ENCODE results near the gene ZBTB14. TPM values are rescaled to one million over a fixed set of nuclear protein-coding genes. Genes with fewer than 3 reads are reported as not detected.

ZBTB14 gene
- 10 to 100 TPM; 22.9 to 49.5 (median 28.6) TPM for total RNA-seq
- 10 to 100 TPM; 16.0 to 19.8 TPM for polyA plus RNA-seq
- total RNA-seq, result 41.9 reads per million, percentile 67 among the genes with 10 or more reads in this experiment

DNA sequence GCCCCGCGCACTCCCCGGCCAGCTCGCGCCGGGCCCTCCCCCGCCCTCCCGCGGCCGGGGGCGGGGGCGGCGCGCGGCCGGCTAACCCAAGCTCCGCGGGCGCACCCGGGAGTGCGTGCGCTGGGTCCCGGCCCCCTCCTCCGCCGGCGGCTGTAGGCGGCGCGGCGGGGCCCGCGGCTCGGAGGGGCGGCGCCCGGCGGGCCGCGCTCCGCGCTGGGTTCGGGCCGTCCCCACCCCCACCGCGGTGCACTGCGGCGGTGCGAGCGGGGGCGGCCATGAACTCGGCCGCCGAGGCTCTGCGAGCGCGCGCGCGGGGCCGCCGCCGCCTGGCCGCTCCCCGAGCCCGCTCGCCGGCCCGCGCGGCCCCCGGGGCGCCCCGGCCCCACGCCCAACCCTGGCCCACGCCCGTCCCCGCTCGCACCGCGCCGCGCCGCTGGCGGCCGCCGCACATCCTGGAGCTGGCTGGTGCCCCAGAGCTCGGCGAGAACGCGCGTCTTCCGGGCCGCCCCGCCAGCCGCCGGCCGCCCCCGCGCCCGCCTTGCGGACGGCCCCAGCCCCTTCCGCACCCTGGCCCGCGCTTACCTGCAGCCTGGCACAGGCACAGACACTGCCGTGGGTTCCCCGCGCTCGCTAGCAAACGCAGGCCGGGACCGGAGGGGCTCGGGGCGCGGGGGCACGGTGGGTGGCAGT, at the start of gene ZBTB14:
TSS of gene ZBTB14 (minus strand) at position 496 of the 690 bp plus-strand sequence. CDS start 2,480 bp downstream, outside the sequence.
- H3K4me3 ChIP-seq (ENCODE audit: low read length), result peak within 1 kb of the TSS; percentile 94
- H3K27ac ChIP-seq (ENCODE audit: low read depth, low read length), result peak within 1 kb of the TSS; percentile 87
- peak within 1 kb of the TSS; percentile 92 to 98 (median 96) for H3K4me3 Mint-ChIP-seq
- DNase-seq, result peak; percentile 70 to 84 (median 81)
- peaks cover 0 to 12% (median 0%) of the 10 kb centered on the region in 5 donors for H3K27me3 Mint-ChIP-seq
- intact Hi-C loops (cut with micrococcal nuclease), result loop anchor here (5.0 to 10.0 kb wide), 6 partner anchors 99 to 1691 kb away; partner anchors contain the start of gene EPB41L3 (in 1 of the 2)
- ChIA-PET CTCF (interaction anchor here (1.0 to 4.2 kb wide), 7 partner anchors 11 to 192 kb away, joined by 3 to 23 read pairs (median 3); no protein-coding TSS in a partner anchor), POLR2A (interaction anchor here (0.7 to 7.3 kb wide), 27 partner anchors 10 to 1847 kb away, joined by 3 to 267 read pairs (median 6); no protein-coding TSS in a partner anchor)
- H3K27me3 ChIP-seq (ENCODE audit: control insufficient read depth in 2 of 2, insufficient read depth in 2 of 2, low read length in 2 of 2), result no peaks in the 10 kb centered on the region
- H3K4me1 Mint-ChIP-seq, result peaks cover 8 to 53% (median 47%) of the 10 kb centered on the region in 7 donors
- ATAC-seq, result peak; percentile 47
- peaks cover 9 to 21% (median 15%) of the 10 kb centered on the region in 5 donors for H3K36me3 Mint-ChIP-seq
- no peaks in the 10 kb centered on the region for H3K9me3 Mint-ChIP-seq
- H3K27ac Mint-ChIP-seq, result peak within 1 kb of the TSS; percentile 95 to 99 (median 97)
- peaks cover 3 to 14% (median 13%) of the 10 kb centered on the region in 3 experiments for H3K36me3 ChIP-seq (ENCODE audit: control insufficient read depth in 2 of 3, insufficient read depth in 3 of 3, low read length in 3 of 3)
- no peaks in the 10 kb centered on the region for H3K9me3 ChIP-seq (ENCODE audit: control insufficient read depth in 2 of 3, low read length in 3 of 3)
- peaks cover 24 to 37% of the 10 kb centered on the region in 2 donors for H3K4me1 ChIP-seq (ENCODE audit: control insufficient read depth in 2 of 2, insufficient read depth in 2 of 2, low read length in 2 of 2)

DNA sequence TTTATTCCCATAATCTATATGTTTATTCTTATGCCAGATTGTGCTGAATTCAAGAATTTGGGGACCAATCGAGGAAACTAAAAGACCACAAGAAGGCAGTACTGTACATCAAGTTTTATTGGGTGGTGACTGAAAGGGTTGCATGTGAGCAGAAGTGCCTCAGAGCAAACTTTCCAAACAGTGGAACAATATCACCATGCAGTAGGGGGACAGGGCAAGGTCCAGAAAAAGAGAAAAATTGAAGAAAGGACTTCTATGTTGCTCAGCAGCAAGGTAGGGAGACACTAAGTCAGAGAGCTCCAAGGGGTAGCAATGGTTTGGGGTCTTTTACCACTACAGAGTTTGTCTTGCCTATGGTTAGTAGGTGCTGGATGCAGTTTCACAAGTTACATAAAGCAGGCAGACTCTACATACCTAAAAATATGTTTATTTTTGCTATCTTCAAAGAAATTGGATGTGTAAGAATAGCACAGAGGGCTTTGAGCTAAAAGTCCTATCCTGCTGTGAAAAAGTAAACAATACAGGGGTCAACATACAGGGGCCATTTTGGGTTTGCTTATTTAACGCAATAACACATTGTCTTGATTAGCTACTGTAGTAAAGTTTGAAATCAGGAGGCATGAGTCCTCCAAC, 43.8 kb upstream of the ZBTB14 start:
- H3K27ac Mint-ChIP-seq, result no peak overlapping the region
- Histone ChIP-seq H3K4me1 (ENCODE audit: control insufficient read depth in 2 of 2, insufficient read depth in 2 of 2, low read length in 2 of 2) (no peaks in the 10 kb centered on the region), H3K9me3 (ENCODE audit: control insufficient read depth in 2 of 3, low read length in 3 of 3) (no peaks in the 10 kb centered on the region), H3K36me3 (ENCODE audit: control insufficient read depth in 2 of 3, insufficient read depth in 3 of 3, low read length in 3 of 3) (no peaks in the 10 kb centered on the region), H3K4me3 (ENCODE audit: low read length) (no peak overlapping the region), H3K27ac (ENCODE audit: low read depth, low read length) (no peak overlapping the region), H3K27me3 (ENCODE audit: control insufficient read depth in 2 of 2, insufficient read depth in 2 of 2, low read length in 2 of 2) (no peaks in the 10 kb centered on the region)
- DNase-seq (no peak), ATAC-seq (no peak)
- peaks cover 0 to 5% (median 0%) of the 10 kb centered on the region in 5 donors for H3K27me3 Mint-ChIP-seq
- H3K4me3 Mint-ChIP-seq, result no peak overlapping the region
- H3K9me3 Mint-ChIP-seq, result peaks cover 0 to 29% (median 6%) of the 10 kb centered on the region in 11 donors
- H3K4me1 Mint-ChIP-seq, result no peaks in the 10 kb centered on the region
- CTCF ChIA-PET, result no interaction called here
- POLR2A ChIA-PET, result no interaction called here
- intact Hi-C loops (cut with micrococcal nuclease), result no loop called here
- H3K36me3 Mint-ChIP-seq, result peaks cover 0 to 19% (median 4%) of the 10 kb centered on the region in 5 donors

DNA sequence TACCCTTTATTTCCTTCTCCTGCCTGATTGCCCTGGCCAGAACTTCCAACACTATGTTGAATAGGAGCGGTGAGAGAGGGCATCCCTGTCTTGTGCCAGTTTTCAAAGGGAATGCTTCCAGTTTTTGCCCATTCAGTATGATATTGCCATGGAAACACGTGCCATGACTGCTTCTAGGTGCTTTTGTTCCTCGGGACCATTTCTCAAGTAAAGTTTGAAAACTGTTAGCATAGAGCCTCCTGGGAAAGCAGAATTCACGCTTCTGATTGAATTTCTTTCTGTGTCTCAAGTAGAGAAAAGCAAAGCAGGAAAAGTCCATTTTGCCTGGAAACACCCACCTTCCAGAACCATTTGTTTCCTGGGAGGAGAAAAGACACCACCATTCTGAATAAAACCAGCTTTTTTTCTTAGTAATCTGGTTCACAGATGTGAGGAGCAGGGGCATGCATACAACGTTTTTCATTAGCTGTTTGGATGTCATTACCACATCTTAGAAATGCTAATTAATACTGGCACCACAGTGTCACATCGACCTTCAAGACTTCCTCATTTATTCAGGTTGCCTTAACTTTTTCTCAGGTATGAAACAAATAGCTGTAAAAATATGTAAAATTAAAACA, 39.0 kb upstream of the ZBTB14 start:
- H3K27ac ChIP-seq (ENCODE audit: low read depth, low read length), result no peak overlapping the region

DNA sequence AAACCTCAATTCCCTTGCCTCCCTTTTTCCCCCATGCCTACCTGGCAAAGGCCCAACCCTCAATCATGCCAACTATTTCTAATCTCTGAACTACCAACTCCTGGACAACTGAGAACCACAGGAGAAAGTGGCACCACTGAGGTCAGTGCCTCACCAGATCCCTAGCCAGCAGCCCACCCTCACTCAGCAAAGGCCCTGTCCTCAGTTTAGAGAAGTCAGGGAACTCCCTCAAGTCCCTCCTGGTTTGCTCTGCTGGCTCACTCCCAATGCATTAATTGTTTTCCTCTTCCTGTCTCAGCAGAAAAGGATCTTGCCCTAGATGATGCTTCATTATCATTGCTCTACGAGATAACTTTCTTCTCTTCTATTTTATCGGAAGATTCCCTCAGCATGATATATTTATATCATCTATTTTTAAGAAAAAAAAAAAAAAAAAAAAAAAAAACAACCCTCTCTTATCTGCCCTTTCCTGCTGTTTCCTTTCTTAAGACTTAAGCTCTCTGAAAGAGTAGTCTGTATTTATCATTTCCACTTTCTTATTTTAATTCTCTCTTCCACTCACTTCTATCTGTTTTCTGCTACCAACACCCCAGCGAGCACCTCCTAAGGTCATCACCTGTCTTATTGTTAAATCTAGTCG, 22.7 kb upstream of the ZBTB14 start:
- no peak for ATAC-seq
- ChIA-PET CTCF (no interaction called here), POLR2A (no interaction called here)
- H3K27ac ChIP-seq (ENCODE audit: low read depth, low read length), result no peak overlapping the region
- Mint-ChIP-seq H3K4me1 (peaks cover 0 to 5% (median under 1%) of the 10 kb centered on the region in 7 donors), H3K4me3 (no peak overlapping the region), H3K36me3 (peaks cover 0 to 56% (median 54%) of the 10 kb centered on the region in 5 donors), H3K27me3 (no peaks in the 10 kb centered on the region), H3K9me3 (peaks cover 0 to 10% (median 2%) of the 10 kb centered on the region in 11 donors), H3K27ac (peak overlapping the region in 1 of 9 donors; percentile 33)
- intact Hi-C loops (cut with micrococcal nuclease), result no loop called here
- no peak overlapping the region for H3K4me3 ChIP-seq (ENCODE audit: low read length)
- no peak for DNase-seq
- no peaks in the 10 kb centered on the region for H3K9me3 ChIP-seq (ENCODE audit: control insufficient read depth in 2 of 3, low read length in 3 of 3)
- no peaks in the 10 kb centered on the region for H3K4me1 ChIP-seq (ENCODE audit: control insufficient read depth in 2 of 2, insufficient read depth in 2 of 2, low read length in 2 of 2)
- H3K36me3 ChIP-seq (ENCODE audit: control insufficient read depth in 2 of 3, insufficient read depth in 3 of 3, low read length in 3 of 3), result peaks cover 0 to 12% (median 0%) of the 10 kb centered on the region in 3 experiments
- H3K27me3 ChIP-seq (ENCODE audit: control insufficient read depth in 2 of 2, insufficient read depth in 2 of 2, low read length in 2 of 2), result no peaks in the 10 kb centered on the region

More for the DNA sequence above, 39.0 kb upstream of the ZBTB14 start:
- H3K4me1 Mint-ChIP-seq, result no peaks in the 10 kb centered on the region
- DNase-seq (no peak), ATAC-seq (no peak)
- Histone ChIP-seq H3K4me3 (ENCODE audit: low read length) (no peak overlapping the region), H3K4me1 (ENCODE audit: control insufficient read depth in 2 of 2, insufficient read depth in 2 of 2, low read length in 2 of 2) (no peaks in the 10 kb centered on the region), H3K36me3 (ENCODE audit: control insufficient read depth in 2 of 3, insufficient read depth in 3 of 3, low read length in 3 of 3) (no peaks in the 10 kb centered on the region), H3K9me3 (ENCODE audit: control insufficient read depth in 2 of 3, low read length in 3 of 3) (no peaks in the 10 kb centered on the region), H3K27me3 (ENCODE audit: control insufficient read depth in 2 of 2, insufficient read depth in 2 of 2, low read length in 2 of 2) (no peaks in the 10 kb centered on the region)
- peaks cover 0 to 17% (median 4%) of the 10 kb centered on the region in 5 donors for H3K36me3 Mint-ChIP-seq
- peaks cover 0 to 23% (median 5%) of the 10 kb centered on the region in 11 donors for H3K9me3 Mint-ChIP-seq
- intact Hi-C loops (cut with micrococcal nuclease), result no loop called here
- H3K27ac Mint-ChIP-seq, result no peak overlapping the region
- no peak overlapping the region for H3K4me3 Mint-ChIP-seq
- CTCF ChIA-PET, result no interaction called here
- H3K27me3 Mint-ChIP-seq, result peaks cover 0 to 5% (median 0%) of the 10 kb centered on the region in 5 donors
- POLR2A ChIA-PET, result no interaction called here

DNA sequence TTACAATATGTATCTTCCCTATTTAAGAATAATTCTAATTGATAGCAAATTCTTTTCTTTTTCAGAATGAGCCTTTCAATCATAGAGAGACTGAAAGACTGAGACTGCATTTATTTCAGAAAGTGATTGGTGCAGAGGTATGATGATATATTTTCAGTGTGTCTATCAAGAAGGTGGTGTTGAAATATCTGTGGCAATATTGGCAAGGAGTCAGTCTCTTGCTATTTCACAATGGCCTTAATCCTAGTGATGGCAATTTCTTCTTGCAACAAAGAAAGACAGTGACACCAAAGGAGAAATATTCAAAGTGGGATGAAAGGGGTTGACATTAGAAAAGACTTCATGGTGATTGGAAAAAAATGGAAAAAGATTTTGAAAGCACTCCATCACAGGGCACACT, 21.7 kb upstream of the ZBTB14 start:
- H3K36me3 ChIP-seq (ENCODE audit: control insufficient read depth in 2 of 3, insufficient read depth in 3 of 3, low read length in 3 of 3), result peaks cover 0 to 9% (median 0%) of the 10 kb centered on the region in 3 experiments
- no peaks in the 10 kb centered on the region for H3K4me1 ChIP-seq (ENCODE audit: control insufficient read depth in 2 of 2, insufficient read depth in 2 of 2, low read length in 2 of 2)
- ChIA-PET CTCF (no interaction called here), POLR2A (interaction anchor here (1.4 kb wide), 1 partner anchor 21 kb away, joined by 3 read pairs; no protein-coding TSS in a partner anchor)
- Mint-ChIP-seq H3K27me3 (no peaks in the 10 kb centered on the region), H3K9me3 (peaks cover 0 to 5% (median 0%) of the 10 kb centered on the region in 11 donors), H3K4me1 (peaks cover 0 to 5% (median 4%) of the 10 kb centered on the region in 7 donors), H3K36me3 (peaks cover 0 to 50% (median 48%) of the 10 kb centered on the region in 5 donors), H3K27ac (no peak overlapping the region), H3K4me3 (no peak overlapping the region)
- no peak overlapping the region for H3K4me3 ChIP-seq (ENCODE audit: low read length)
- no peak overlapping the region for H3K27ac ChIP-seq (ENCODE audit: low read depth, low read length)
- no peaks in the 10 kb centered on the region for H3K9me3 ChIP-seq (ENCODE audit: control insufficient read depth in 2 of 3, low read length in 3 of 3)
- intact Hi-C loops (cut with micrococcal nuclease), result no loop called here
- no peaks in the 10 kb centered on the region for H3K27me3 ChIP-seq (ENCODE audit: control insufficient read depth in 2 of 2, insufficient read depth in 2 of 2, low read length in 2 of 2)
- DNase-seq (no peak), ATAC-seq (no peak)

DNA sequence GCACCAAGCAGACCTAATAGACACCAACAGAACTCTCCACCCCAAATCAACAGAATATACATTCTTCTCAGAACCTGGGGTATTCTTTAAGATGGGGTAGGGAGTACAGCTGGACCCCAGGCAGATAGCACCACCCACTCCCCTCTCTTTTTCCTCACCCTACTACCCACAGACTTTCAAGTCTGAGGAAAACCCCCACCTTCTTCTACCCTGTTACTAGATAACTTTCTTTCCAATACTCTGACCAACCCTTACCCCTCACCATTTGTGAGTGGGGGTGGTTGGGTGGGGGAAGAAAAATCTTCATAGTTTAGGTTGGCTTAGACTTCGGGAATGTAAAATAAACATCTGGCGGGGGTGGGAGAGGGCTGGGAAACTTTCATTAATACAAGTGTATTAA, 20.3 kb upstream of the ZBTB14 start:
- Mint-ChIP-seq H3K27me3 (no peaks in the 10 kb centered on the region), H3K27ac (no peak overlapping the region), H3K9me3 (peaks cover 0 to under 1% (median 0%) of the 10 kb centered on the region in 11 donors), H3K4me1 (peaks cover 2 to 17% (median 11%) of the 10 kb centered on the region in 7 donors), H3K4me3 (no peak overlapping the region), H3K36me3 (peaks cover 0 to 42% (median 38%) of the 10 kb centered on the region in 5 donors)
- intact Hi-C loops (cut with micrococcal nuclease), result no loop called here
- ATAC-seq (no peak), DNase-seq (no peak)
- ChIA-PET CTCF (no interaction called here), POLR2A (interaction anchor here (0.6 to 1.4 kb wide), 2 partner anchors 10 to 19 kb away, joined by 3 read pairs; no protein-coding TSS in a partner anchor)
- Histone ChIP-seq H3K27me3 (ENCODE audit: control insufficient read depth in 2 of 2, insufficient read depth in 2 of 2, low read length in 2 of 2) (no peaks in the 10 kb centered on the region), H3K4me1 (ENCODE audit: control insufficient read depth in 2 of 2, insufficient read depth in 2 of 2, low read length in 2 of 2) (no peaks in the 10 kb centered on the region), H3K4me3 (ENCODE audit: low read length) (no peak overlapping the region), H3K27ac (ENCODE audit: low read depth, low read length) (no peak overlapping the region), H3K9me3 (ENCODE audit: control insufficient read depth in 2 of 3, low read length in 3 of 3) (no peaks in the 10 kb centered on the region), H3K36me3 (ENCODE audit: control insufficient read depth in 2 of 3, insufficient read depth in 3 of 3, low read length in 3 of 3) (peaks cover 0 to 9% (median 0%) of the 10 kb centered on the region in 3 experiments)

All from naive thymus-derived CD4-positive, alpha-beta T cell (primary cell).